GM21737 (cell line): ENCODE data around the gene SFTPB.
"Not testable (repeated sequence)": the region's sequence is repeated elsewhere in the genome, so short reads cannot be mapped to it uniquely, and the experiment has no call there.

Source experiments
- ATAC-seq: cut with Tn5 transposase; IDR thresholded peaks from one replicate; pipeline ENCODE4 v1.9.1; 2021; ENCODE audit warnings: mild to moderate bottlenecking, moderate library complexity; ENCODE audit not compliant: unreplicated experiment

Gene SFTPB

GRCh38 chr2:85660301-85660700 is 7.7 kb downstream of the SFTPB start:
- ATAC-seq: not testable (repeated sequence)

GRCh38 chr2:85659324-85659981 is 8.5 kb downstream of the SFTPB start:
- ATAC-seq: no peak

GRCh38 chr2:85657399-85657798 is 10.6 kb downstream of the SFTPB start:
- not testable (repeated sequence) for ATAC-seq

- no peak for ATAC-seq
Observed at GRCh38 chr2:85656468-85656867, 11.5 kb downstream of the SFTPB start.

- no peak for ATAC-seq
Observed at GRCh38 chr2:85655961-85656417, 12.0 kb downstream of the SFTPB start.

GRCh38 chr2:85653996-85654395 is 14.0 kb downstream of the SFTPB start:
- no peak for ATAC-seq

- ATAC-seq: no peak
Observed at GRCh38 chr2:85652056-85652455, 15.9 kb downstream of the SFTPB start.

GRCh38 chr2:85651097-85651496 is 16.9 kb downstream of the SFTPB start:
- no peak for ATAC-seq

- no peak for ATAC-seq
Observed at GRCh38 chr2:85650456-85650855, 17.5 kb downstream of the SFTPB start.

- no peak for ATAC-seq
Observed at GRCh38 chr2:85649201-85650190, 18.5 kb downstream of the SFTPB start.

GRCh38 chr2:85648619-85649018 is 19.4 kb downstream of the SFTPB start:
- no peak for ATAC-seq

- no peak for ATAC-seq
Observed at GRCh38 chr2:85647823-85648526, 20.0 kb downstream of the SFTPB start.

GRCh38 chr2:85646166-85646565 is 21.8 kb downstream of the SFTPB start:
- ATAC-seq: no peak

GRCh38 chr2:85644909-85645308 is 23.1 kb downstream of the SFTPB start:
- ATAC-seq: no peak

GRCh38 chr2:85642725-85643124 is 25.3 kb downstream of the SFTPB start:
- no peak for ATAC-seq

GRCh38 chr2:85635636-85636035 is 32.4 kb downstream of the SFTPB start:
- no peak for ATAC-seq

GRCh38 chr2:85635011-85635410 is 33.0 kb downstream of the SFTPB start:
- ATAC-seq: no peak

GRCh38 chr2:85631316-85631715 is 36.7 kb downstream of the SFTPB start:
- no peak for ATAC-seq

- no peak for ATAC-seq
Observed at GRCh38 chr2:85628658-85629057, 39.3 kb downstream of the SFTPB start.

GRCh38 chr2:85623991-85624390 is 44.0 kb downstream of the SFTPB start:
- ATAC-seq: no peak

GRCh38 chr2:85621338-85621737 is 46.7 kb downstream of the SFTPB start:
- ATAC-seq: no peak
